Measurements from ENCODE around the gene RPL28.

Gene RPL28

GRCh38 chr19:55432241-55432959 lies 46.7 kb downstream of the RPL28 start:
- ATAC-seq (replicated peaks): no peak
- Mint-ChIP-seq H3K27ac (no peak overlapping the region), H3K9me3 (peaks cover 0 to 4% of the 10 kb centered on the region in 2 donors), H3K4me1 (no peaks in the 10 kb centered on the region), H3K27me3 (peaks cover 57 to 66% of the 10 kb centered on the region in 2 donors), H3K36me3 (no peaks in the 10 kb centered on the region), H3K4me3 (no peak overlapping the region)
- DNase-seq: no peak

- no peak for DNase-seq
- H3K9me3 Mint-ChIP-seq: peaks cover 0 to 4% of the 10 kb centered on the region in 2 donors
- no peak overlapping the region for H3K27ac Mint-ChIP-seq
- peaks cover 59 to 66% of the 10 kb centered on the region in 2 donors for H3K27me3 Mint-ChIP-seq
- no peak for ATAC-seq (replicated peaks)
- H3K4me3 Mint-ChIP-seq: no peak overlapping the region
- no peaks in the 10 kb centered on the region for H3K36me3 Mint-ChIP-seq
- H3K4me1 Mint-ChIP-seq: no peaks in the 10 kb centered on the region
Measured at GRCh38 chr19:55433292-55433691, 47.6 kb downstream of the RPL28 start.

- Mint-ChIP-seq H3K4me1 (peaks cover 0 to 5% of the 10 kb centered on the region in 2 donors), H3K9me3 (peaks cover 0 to 10% of the 10 kb centered on the region in 2 donors), H3K4me3 (no peak overlapping the region), H3K27ac (no peak overlapping the region), H3K36me3 (peaks cover 3 to 4% of the 10 kb centered on the region in 2 donors), H3K27me3 (peaks cover 60 to 66% of the 10 kb centered on the region in 2 donors)
- no peak for ATAC-seq (replicated peaks)
- no peak for DNase-seq
Measured at GRCh38 chr19:55434356-55434919, 48.7 kb downstream of the RPL28 start.

- Mint-ChIP-seq H3K36me3 (peaks cover 6 to 7% of the 10 kb centered on the region in 2 donors), H3K4me3 (no peak overlapping the region), H3K4me1 (peaks cover 1 to 8% of the 10 kb centered on the region in 2 donors), H3K27ac (no peak overlapping the region), H3K27me3 (peaks cover 60 to 66% of the 10 kb centered on the region in 2 donors), H3K9me3 (peaks cover 0 to 10% of the 10 kb centered on the region in 2 donors)
- ATAC-seq (replicated peaks): no peak
- DNase-seq: no peak
Measured at GRCh38 chr19:55435020-55435419, 49.3 kb downstream of the RPL28 start.

GRCh38 chr19:55436847-55437246 lies 51.1 kb downstream of the RPL28 start:
- no peak overlapping the region for H3K27ac Mint-ChIP-seq
- DNase-seq: no peak

GRCh38 chr19:55437410-55437809 lies 51.7 kb downstream of the RPL28 start:
- no peak for DNase-seq
- peaks cover 7 to 14% of the 10 kb centered on the region in 2 donors for H3K36me3 Mint-ChIP-seq
- peaks cover 0 to 8% of the 10 kb centered on the region in 2 donors for H3K9me3 Mint-ChIP-seq
- no peak overlapping the region for H3K4me3 Mint-ChIP-seq
- ATAC-seq (replicated peaks): no peak
- no peak overlapping the region for H3K27ac Mint-ChIP-seq
- peaks cover 15 to 20% of the 10 kb centered on the region in 2 donors for H3K4me1 Mint-ChIP-seq
- H3K27me3 Mint-ChIP-seq: peaks cover 55 to 65% of the 10 kb centered on the region in 2 donors

More at GRCh38 chr19:55436847-55437246, 51.1 kb downstream of the RPL28 start:
- H3K27me3 Mint-ChIP-seq: peaks cover 56 to 65% of the 10 kb centered on the region in 2 donors
- no peak overlapping the region for H3K4me3 Mint-ChIP-seq
- ATAC-seq (replicated peaks): no peak
- H3K36me3 Mint-ChIP-seq: peaks cover 7 to 14% of the 10 kb centered on the region in 2 donors
- H3K4me1 Mint-ChIP-seq: peaks cover 13 to 20% of the 10 kb centered on the region in 2 donors
- peaks cover 0 to 8% of the 10 kb centered on the region in 2 donors for H3K9me3 Mint-ChIP-seq

- peaks cover 19 to 35% of the 10 kb centered on the region in 2 donors for H3K4me1 Mint-ChIP-seq
- H3K27ac Mint-ChIP-seq: peak overlapping the region; percentile 77
- H3K27me3 Mint-ChIP-seq: peaks cover 65 to 75% of the 10 kb centered on the region in 2 donors
- H3K36me3 Mint-ChIP-seq: peaks cover 7 to 14% of the 10 kb centered on the region in 2 donors
- H3K4me3 Mint-ChIP-seq: no peak overlapping the region
- DNase-seq (no peak), ATAC-seq (replicated peaks) (no peak)
- H3K9me3 Mint-ChIP-seq: peaks cover 0 to 8% of the 10 kb centered on the region in 2 donors
Measured at GRCh38 chr19:55439052-55439451, 53.3 kb downstream of the RPL28 start.

- Mint-ChIP-seq H3K27me3 (peaks cover 79 to 90% of the 10 kb centered on the region in 2 donors), H3K27ac (peak overlapping the region; percentile 87), H3K36me3 (peaks cover 7 to 14% of the 10 kb centered on the region in 2 donors), H3K4me1 (peaks cover 21 to 35% of the 10 kb centered on the region in 2 donors), H3K9me3 (peaks cover 0 to 8% of the 10 kb centered on the region in 2 donors), H3K4me3 (peak overlapping the region; percentile 61)
- peak; percentile 46 to 51 for ATAC-seq (replicated peaks)
- DNase-seq: no peak
Measured at GRCh38 chr19:55440411-55441105, 54.8 kb downstream of the RPL28 start.

GRCh38 chr19:55441319-55441691 lies 55.6 kb downstream of the RPL28 start:
- H3K9me3 Mint-ChIP-seq: peaks cover 0 to 8% of the 10 kb centered on the region in 2 donors
- peak overlapping the region; percentile 61 for H3K4me3 Mint-ChIP-seq
- peaks cover 84 to 97% of the 10 kb centered on the region in 2 donors for H3K27me3 Mint-ChIP-seq
- ATAC-seq (replicated peaks) (peak; percentile 75 to 85), DNase-seq (peak; percentile 44)
- H3K27ac Mint-ChIP-seq: peak overlapping the region; percentile 27
- H3K4me1 Mint-ChIP-seq: peaks cover 21 to 35% of the 10 kb centered on the region in 2 donors
- H3K36me3 Mint-ChIP-seq: peaks cover 7 to 14% of the 10 kb centered on the region in 2 donors

- DNase-seq (no peak), ATAC-seq (replicated peaks) (peak in 1 of 2 donors; percentile 39)
- H3K9me3 Mint-ChIP-seq: peaks cover 0 to 8% of the 10 kb centered on the region in 2 donors
- peaks cover 21 to 35% of the 10 kb centered on the region in 2 donors for H3K4me1 Mint-ChIP-seq
- peak overlapping the region; percentile 61 for H3K4me3 Mint-ChIP-seq
- H3K27me3 Mint-ChIP-seq: peaks cover 80 to 92% of the 10 kb centered on the region in 2 donors
- H3K36me3 Mint-ChIP-seq: peaks cover 7 to 14% of the 10 kb centered on the region in 2 donors
- peak overlapping the region; percentile 27 for H3K27ac Mint-ChIP-seq
Measured at GRCh38 chr19:55441692-55442321, 56.1 kb downstream of the RPL28 start.

- DNase-seq: no peak
- Mint-ChIP-seq H3K27ac (no peak overlapping the region), H3K9me3 (peaks cover 0 to 8% of the 10 kb centered on the region in 2 donors), H3K36me3 (peaks cover 7 to 14% of the 10 kb centered on the region in 2 donors), H3K4me1 (peaks cover 21 to 35% of the 10 kb centered on the region in 2 donors), H3K27me3 (peaks cover 73 to 86% of the 10 kb centered on the region in 2 donors), H3K4me3 (peak overlapping the region in 1 of 2 donors; percentile 25)
- ATAC-seq (replicated peaks): peak in 1 of 2 donors; percentile 41
Measured at GRCh38 chr19:55442372-55442961, 56.7 kb downstream of the RPL28 start.

GRCh38 chr19:55443045-55443823 lies 57.5 kb downstream of the RPL28 start, which contains the start of gene SHISA7:
Gene SHISA7, minus strand, starts transcription at chr19:55443300. Its CDS starts 437 bp downstream, at chr19:55442863.
- no peak within 1 kb of the TSS for H3K27ac Mint-ChIP-seq

More at GRCh38 chr19:55443045-55443823, 57.5 kb downstream of the RPL28 start, which contains the start of gene SHISA7:
- peaks cover 68 to 78% of the 10 kb centered on the region in 2 donors for H3K27me3 Mint-ChIP-seq
- ATAC-seq (replicated peaks): no peak
- DNase-seq: no peak
- H3K9me3 Mint-ChIP-seq: peaks cover 0 to 8% of the 10 kb centered on the region in 2 donors
- H3K36me3 Mint-ChIP-seq: peaks cover 7 to 14% of the 10 kb centered on the region in 2 donors
- peak within 1 kb of the TSS; percentile 14 to 47 for H3K4me3 Mint-ChIP-seq
- peaks cover 21 to 35% of the 10 kb centered on the region in 2 donors for H3K4me1 Mint-ChIP-seq
